K562 (cell line): Measurements from ENCODE around the gene FUZ. TPM values are rescaled to one million over a fixed set of nuclear protein-coding genes. Genes with fewer than 3 reads are reported as not detected.
A peak's percentile ranks its signal among the peaks of the same experiment; 100 is the strongest.

Source experiments
- CEBPG ChIP-seq, 3 experiments: fragments of 200-800 bp in 1 of 3; sonication (Bioruptor generic) in 1 of 3; sonication (generic) in 1 of 3; formaldehyde crosslinking in 1 of 3; IDR thresholded peaks in 2 of 3; conservative IDR thresholded peaks in 1 of 3; 2 replicates each; pipeline versions ENCODE4 v1.6.1 to v1.8.0; 2016 to 2022; ENCODE audit warnings: missing compliant biosample characterization in 2 of 3, missing genetic modification characterization in 2 of 3, mild to moderate bottlenecking in 1 of 3, missing genetic modification reagents in 1 of 3
- CREBBP ChIP-seq: IDR thresholded peaks from one replicate; pipeline ENCODE4 v1.6.1; 2012; ENCODE audit warnings: low read depth, mild to moderate bottlenecking, control low read depth, inconsistent platforms, low read length
- ELF1 ChIP-seq: fragments of 200-800 bp; sonication (Bioruptor generic); IDR thresholded peaks from 2 replicates; pipeline ENCODE4 v1.6.1; 2016; ENCODE audit warnings: missing genetic modification characterization, missing compliant biosample characterization
- FIP1L1 ChIP-seq: fragments of 200-400 bp; formaldehyde crosslinking; IDR thresholded peaks from 2 replicates; pipeline ENCODE4 v1.6.1; 2018; ENCODE audit warnings: mild to moderate bottlenecking, low read depth, low read length; ENCODE audit not compliant: poor library complexity, severe bottlenecking
- FOXJ2 ChIP-seq: fragments of 200-800 bp; sonication (Bioruptor generic); IDR thresholded peaks from 2 replicates; pipeline ENCODE4 v1.6.1; 2016; ENCODE audit warnings: missing genetic modification characterization, missing compliant biosample characterization
- FOXJ3 ChIP-seq: sonication (generic); formaldehyde crosslinking; IDR thresholded peaks from 2 replicates; pipeline ENCODE4 v1.4.0; 2020; ENCODE audit warnings: mild to moderate bottlenecking, missing genetic modification reagents
- HMG20A ChIP-seq: fragments of 450-650 bp; formaldehyde crosslinking; conservative IDR thresholded peaks from 2 replicates; pipeline ENCODE4 v1.4.0; 2020; ENCODE audit warnings: mild to moderate bottlenecking, mixed read lengths
- MAX ChIP-seq: sonication (generic); formaldehyde crosslinking; IDR thresholded peaks from 2 replicates; pipeline ENCODE4 v1.9.0; 2022; ENCODE audit warnings: mild to moderate bottlenecking, missing genetic modification reagents
- MECOM ChIP-seq: fragments of 250-450 bp; sonication (Bioruptor Pico); IDR thresholded peaks from 2 replicates; pipeline ENCODE4 v1.8.0; 2022; ENCODE audit warnings: inconsistent platforms
- NONO ChIP-seq, 2 experiments: fragments of 200-400 bp in 1 of 2; fragments of 450-650 bp in 1 of 2; formaldehyde crosslinking in 1 of 2; IDR thresholded peaks; 2 replicates each; pipeline ENCODE4 v1.6.1; 2017; ENCODE audit warnings: low read depth in 2 of 2, mild to moderate bottlenecking in 2 of 2, moderate library complexity in 2 of 2, low read length in 1 of 2
- NR4A1 ChIP-seq, 2 experiments: fragments of 250-450 bp in 1 of 2; fragments of 450-650 bp in 1 of 2; sonication (Bioruptor Pico) in 1 of 2; IDR thresholded peaks; 2 replicates each; pipeline versions ENCODE4 v1.4.0 to v1.6.1; 2016 to 2020; ENCODE audit warnings: mild to moderate bottlenecking in 2 of 2, missing compliant biosample characterization in 1 of 2, missing genetic modification characterization in 1 of 2, moderate library complexity in 1 of 2
- SIN3B ChIP-seq: fragments of 450-650 bp; IDR thresholded peaks from 2 replicates; pipeline ENCODE4 v1.6.1; 2017; ENCODE audit warnings: low read depth, mild to moderate bottlenecking, moderate library complexity
- SIX5 ChIP-seq, 2 experiments: IDR thresholded peaks; 2 replicates each; pipeline ENCODE4 v1.6.1; 2011; ENCODE audit warnings: low read length in 2 of 2, borderline replicate concordance in 1 of 2, low read depth in 1 of 2, mild to moderate bottlenecking in 1 of 2, moderate library complexity in 1 of 2; ENCODE audit not compliant: insufficient read depth in 1 of 2
- SMARCA4 ChIP-seq: fragments of 450-650 bp; IDR thresholded peaks from 2 replicates; pipeline ENCODE4 v1.6.1; 2016
- TFAP4 ChIP-seq: sonication (generic); formaldehyde crosslinking; IDR thresholded peaks from 2 replicates; pipeline ENCODE4 v1.8.0; 2022; ENCODE audit warnings: missing genetic modification reagents, mild to moderate bottlenecking, moderate library complexity, borderline replicate concordance
- THRAP3 ChIP-seq: fragments of 450-650 bp; IDR thresholded peaks from 2 replicates; pipeline ENCODE4 v1.6.1; 2016; ENCODE audit warnings: mild to moderate bottlenecking, inconsistent platforms, borderline replicate concordance
- TRIM24 ChIP-seq, 2 experiments: fragments of 450-650 bp; IDR thresholded peaks; 2 replicates each; pipeline ENCODE4 v1.6.1; 2016
- ZNF253 ChIP-seq: fragments of 250-450 bp; sonication (Bioruptor Pico); conservative IDR thresholded peaks from 2 replicates; pipeline ENCODE4 v1.6.1; 2021; ENCODE audit warnings: mild to moderate bottlenecking
- ZNF408 ChIP-seq: fragments of 250-450 bp; sonication (Bioruptor Pico); IDR thresholded peaks from 2 replicates; pipeline ENCODE4 v1.4.0; 2020; ENCODE audit warnings: low read depth, mild to moderate bottlenecking, moderate library complexity
- ZNF551 ChIP-seq: fragments of 250-450 bp; sonication (Bioruptor Pico); IDR thresholded peaks from 2 replicates; pipeline ENCODE4 v1.5.0; 2021; ENCODE audit warnings: mild to moderate bottlenecking, moderate library complexity
- ZNF584 ChIP-seq: fragments of 200-800 bp; sonication (Bioruptor generic); IDR thresholded peaks from 2 replicates; pipeline ENCODE4 v1.6.1; 2016; ENCODE audit warnings: low read depth, mild to moderate bottlenecking, missing genetic modification characterization, missing compliant biosample characterization
- polyA plus RNA-seq, 8 experiments: library from polyadenylated mRNA; depleted of rRNA in 4 of 8; stranded (reverse) in 5 of 8; unstranded in 3 of 8; fragments of >200 nt; fragmentation: Nextera tagmentation in 2 of 8; fragmentation: Illumina TruSeq in 1 of 8; extraction: Ambion mirVana in 2 of 8; extraction: Trizol in 1 of 8; gene quantifications; 2 replicates each; pipeline versions ENCODE4 v1.2.1 to v1.2.3, GENCODE V29; 2011 to 2014; ENCODE audit warnings: inconsistent platforms in 1 of 8, missing spikeins in 1 of 8
- total RNA-seq, 7 experiments: library from RNA; depleted of rRNA in 6 of 7; stranded (reverse); fragments of >200 nt in 6 of 7; fragmentation: Illumina TruSeq in 2 of 7; extraction: Trizol in 2 of 7; gene quantifications; 2 replicates each; pipeline versions ENCODE4 v1.2.1 to v1.2.3, GENCODE V29; 2011 to 2021; ENCODE audit warnings: low replicate concordance in 1 of 7
- TF ChIP-seq, protein P1 (sequence below): sonication (generic); formaldehyde crosslinking; IDR thresholded peaks from 2 replicates; pipeline ENCODE4 v1.8.1; 2023; ENCODE audit warnings: mild to moderate bottlenecking, missing genetic modification reagents, moderate library complexity
- TF ChIP-seq, protein P2 (sequence below): sonication (generic); formaldehyde crosslinking; IDR thresholded peaks from 2 replicates; pipeline ENCODE4 v1.8.0; 2023; ENCODE audit warnings: mild to moderate bottlenecking, missing genetic modification reagents

The FUZ gene
- total and polyA plus RNA-seq, 9 of the 15 experiments (the other 6 are each of a cell fraction or from before 2014, with no cell fraction given), result 0.17 to 7.6 (median 3.6) TPM; not detected in 1

GRCh38 chr19:49812997-49813861 is at the start of gene FUZ (continued):
- TF ChIP-seq CREBBP (no peak), TRIM24 (IDR thresholded peaks at IDR 0.05) (no peak), ZNF584 (CRISPR knock-in tag) (no peak), FOXJ3 (peak; percentile 90), CEBPG (CRISPR knock-in tag; IDR thresholded peaks at IDR 0.05) (0 out of 2 replicates have a peak, but pooled peaks have one; percentile 14), CEBPG (tag; conservative IDR thresholded peaks at IDR 0.05 in 1 of 2, IDR thresholded peaks at IDR 0.05 in 1 of 2) (no peak), NR4A1 (CRISPR knock-in tag; IDR thresholded peaks at IDR 0.05) (no peak), NR4A1 (tag; IDR thresholded peaks at IDR 0.05) (0 out of 2 replicates have a peak, but pooled peaks have one; percentile 37), FIP1L1 (no peak), SIN3B (peak; percentile 64; the same call in 1 of the 2 replicates), SMARCA4 (no peak), ZNF551 (CRISPR knock-in tag) (no peak), ELF1 (tag) (peak; percentile 82), FOXJ2 (tag) (peak; percentile 100), NONO (IDR thresholded peaks at IDR 0.05; ENCODE audit: low read depth in 2 of 2, low read length in 1 of 2) (peak in 1 of 2 experiments; percentile 93; a peak in 2 of 4 replicates), MECOM (CRISPR knock-in tag) (no peak), HMG20A (0 out of 2 replicates have a peak, but pooled peaks have one; percentile 8), SIX5 (IDR thresholded peaks at IDR 0.05; ENCODE audit: borderline replicate concordance in 1 of 2, insufficient read depth in 1 of 2, low read depth in 1 of 2, low read length in 2 of 2) (peak; percentile 62 to 65), TFAP4 (peak; percentile 100), MAX (CRISPR knock-in tag) (peak; percentile 9; the same call in 1 of the 2 replicates), ZNF253 (CRISPR knock-in tag) (no peak), ZNF408 (CRISPR knock-in tag) (no peak), THRAP3 (no peak)
- TF ChIP-seq, protein P1, sequence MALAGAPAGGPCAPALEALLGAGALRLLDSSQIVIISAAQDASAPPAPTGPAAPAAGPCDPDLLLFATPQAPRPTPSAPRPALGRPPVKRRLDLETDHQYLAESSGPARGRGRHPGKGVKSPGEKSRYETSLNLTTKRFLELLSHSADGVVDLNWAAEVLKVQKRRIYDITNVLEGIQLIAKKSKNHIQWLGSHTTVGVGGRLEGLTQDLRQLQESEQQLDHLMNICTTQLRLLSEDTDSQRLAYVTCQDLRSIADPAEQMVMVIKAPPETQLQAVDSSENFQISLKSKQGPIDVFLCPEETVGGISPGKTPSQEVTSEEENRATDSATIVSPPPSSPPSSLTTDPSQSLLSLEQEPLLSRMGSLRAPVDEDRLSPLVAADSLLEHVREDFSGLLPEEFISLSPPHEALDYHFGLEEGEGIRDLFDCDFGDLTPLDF (CRISPR knock-in tag), result 0 out of 2 replicates have a peak, but pooled peaks have one; percentile 35
- TF ChIP-seq, protein P2, sequence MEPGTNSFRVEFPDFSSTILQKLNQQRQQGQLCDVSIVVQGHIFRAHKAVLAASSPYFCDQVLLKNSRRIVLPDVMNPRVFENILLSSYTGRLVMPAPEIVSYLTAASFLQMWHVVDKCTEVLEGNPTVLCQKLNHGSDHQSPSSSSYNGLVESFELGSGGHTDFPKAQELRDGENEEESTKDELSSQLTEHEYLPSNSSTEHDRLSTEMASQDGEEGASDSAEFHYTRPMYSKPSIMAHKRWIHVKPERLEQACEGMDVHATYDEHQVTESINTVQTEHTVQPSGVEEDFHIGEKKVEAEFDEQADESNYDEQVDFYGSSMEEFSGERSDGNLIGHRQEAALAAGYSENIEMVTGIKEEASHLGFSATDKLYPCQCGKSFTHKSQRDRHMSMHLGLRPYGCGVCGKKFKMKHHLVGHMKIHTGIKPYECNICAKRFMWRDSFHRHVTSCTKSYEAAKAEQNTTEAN (CRISPR knock-in tag), result no peak
